GM12878 (cell line): ENCODE results near the gene MGAT4C. TPM values are rescaled to one million over a fixed set of nuclear protein-coding genes. Genes with fewer than 3 reads are reported as not detected.
"Not testable (repeated sequence)": the region's sequence is repeated elsewhere in the genome, so short reads cannot be mapped to it uniquely, and the experiment has no call there.

Experiments
- ATAC-seq: fragments of 200-7000 bp; cut with Tn5 transposase; 3 replicates; pipeline ENCODE4 v1.9.1; 2020; ENCODE audit warnings: mild to moderate bottlenecking, moderate library complexity
- BruUV-seq: library from RNA; stranded (reverse); fragments of 400-500 nt; replicated peaks from 2 replicates; lab custom pipeline; 2021; lab: Mats Ljungman, UMichigan
- CTCF ChIA-PET: fragments of 300-600 bp; sonication (Branson Sonifier 250); formaldehyde crosslinking; extraction: SDS; loops from one replicate; lab custom pipeline; 2021; ENCODE audit warnings: inconsistent platforms; lab: Yijun Ruan, JAX
- POLR2A ChIA-PET: fragments of 350-600 bp; formaldehyde crosslinking; extraction: SDS; loops from one replicate; lab custom pipeline; 2021; ENCODE audit warnings: inconsistent platforms; lab: Charles Lee
- RAD21 ChIA-PET: fragments of 300-600 bp; sonication (Branson Sonifier 250); formaldehyde crosslinking; loops from one replicate; lab custom pipeline; 2023; ENCODE audit warnings: antibody characterized with exemption; ENCODE audit not compliant: unreplicated experiment; lab: Charles Lee
- SMC1A ChIA-PET: fragments of 300-600 bp; sonication (Branson Sonifier 250); formaldehyde crosslinking; loops from one replicate; lab custom pipeline; 2023; ENCODE audit not compliant: unreplicated experiment, uncharacterized antibody; lab: Charles Lee
- DNase-seq: peaks from one replicate; pipeline ENCODE4 v3.0.0-alpha.2; 2011; ENCODE audit warnings: low read depth, low spot score
- FAIRE-seq: peaks from 3 replicates; lab custom pipeline; 2011; peaks lifted over from hg19 to GRCh38; lab: Jason Lieb, UNC
- H2AFZ ChIP-seq: 2 replicates; pipeline ENCODE4 v1.6.0; 2011; ENCODE audit warnings: low read depth, low read length, control low read depth; ENCODE audit not compliant: control insufficient read depth
- H3K27ac ChIP-seq: 2 replicates; pipeline ENCODE4 v1.5.1; 2011; ENCODE audit warnings: control low read depth; ENCODE audit not compliant: control insufficient read depth, insufficient read depth
- H3K27me3 ChIP-seq, 2 experiments: replicated peaks in 1 of 2; 2 replicates each; pipeline versions ENCODE4 v1.6.0 to v1.6.1; 2011; ENCODE audit warnings: low read length in 1 of 2; ENCODE audit not compliant: control insufficient read depth in 2 of 2, insufficient read depth in 2 of 2
- H3K36me3 ChIP-seq, 2 experiments: 2 replicates each; pipeline ENCODE4 v1.5.1; 2011; ENCODE audit warnings: low read length in 1 of 2; ENCODE audit not compliant: control insufficient read depth in 2 of 2, insufficient read depth in 2 of 2
- H3K4me1 ChIP-seq: 2 replicates; pipeline ENCODE4 v1.6.1; 2011; ENCODE audit warnings: mild to moderate bottlenecking, low read length, moderate library complexity, mixed read lengths; ENCODE audit not compliant: control insufficient read depth, insufficient read depth
- H3K4me2 ChIP-seq: 2 replicates; pipeline ENCODE4 v1.6.0; 2011; ENCODE audit warnings: control low read depth; ENCODE audit not compliant: control insufficient read depth, insufficient read depth
- H3K4me3 ChIP-seq: fragments of 200-600 bp; sonication (generic); 2 replicates; pipeline ENCODE4 v1.5.1; 2016
- H3K79me2 ChIP-seq: 2 replicates; pipeline ENCODE4 v1.6.0; 2011; ENCODE audit warnings: low read length; ENCODE audit not compliant: control insufficient read depth, insufficient read depth
- H3K9ac ChIP-seq: 2 replicates; pipeline ENCODE4 v1.8.0; 2011; ENCODE audit warnings: low read length, control low read depth, mixed read lengths; ENCODE audit not compliant: control insufficient read depth, insufficient read depth
- H3K9me3 ChIP-seq: replicated peaks from 3 replicates; pipeline ENCODE4 v1.5.1; 2011; ENCODE audit warnings: mild to moderate bottlenecking, low read length; ENCODE audit not compliant: control insufficient read depth, insufficient read depth
- H4K20me1 ChIP-seq: 2 replicates; pipeline ENCODE4 v1.6.0; 2011; ENCODE audit not compliant: control insufficient read depth, insufficient read depth
- CBX3 ChIP-seq: fragments of 200-600 bp; sonication (generic); IDR thresholded peaks from 2 replicates; pipeline ENCODE4 v1.6.1; 2016; ENCODE audit warnings: low read depth, borderline replicate concordance
- SMC3 ChIP-seq: IDR thresholded peaks from 2 replicates; pipeline ENCODE4 v1.6.1; 2011; ENCODE audit warnings: low read length, improper control_type of control experiment, borderline replicate concordance
- SREBF2 ChIP-seq: IDR thresholded peaks from 2 replicates; pipeline ENCODE4 v1.6.1; 2012; ENCODE audit warnings: mild to moderate bottlenecking, low read length
- USF1 ChIP-seq: IDR thresholded peaks from 2 replicates; pipeline ENCODE4 v1.6.1; 2011; ENCODE audit warnings: borderline replicate concordance, low read depth, mild to moderate bottlenecking, moderate library complexity, mixed read lengths, low read length; ENCODE audit not compliant: insufficient read depth; ENCODE audit errors: extremely low read length
- ZNF384 ChIP-seq: IDR thresholded peaks from 2 replicates; pipeline ENCODE4 v1.6.1; 2012; ENCODE audit warnings: low read depth, mild to moderate bottlenecking, low read length, improper control_type of control experiment, borderline replicate concordance
- WGBS: methylation state at CpG from one replicate; pipeline ENCODE4 v1.1.6; 2016; ENCODE audit warnings: low lambda C conversion rate; ENCODE audit not compliant: insufficient replicate concordance, insufficient coverage; ENCODE audit errors: missing lambda C conversion rate; 5-methylcytosine and 5-hydroxymethylcytosine counted together
- in situ Hi-C: fragments of 300-500 bp; cut with MboI; formaldehyde crosslinking; loops from 9 replicates; pipeline ENCODE4 v1.14.3; 2018; ENCODE audit warnings: mixed read lengths
- intact Hi-C: fragments of 100-400 bp; cut with micrococcal nuclease; formaldehyde crosslinking; loops from one replicate; pipeline ENCODE4 v1.14.2; 2022; ENCODE audit not compliant: unreplicated experiment
- polyA plus RNA-seq, 11 experiments: library from polyadenylated mRNA; depleted of rRNA in 4 of 11; unstranded in 6 of 11; stranded (reverse) in 5 of 11; fragments of >200 nt; fragmentation: Nextera tagmentation in 4 of 11; fragmentation: Illumina TruSeq in 1 of 11; extraction: Ambion mirVana in 4 of 11; extraction: Trizol in 1 of 11; gene quantifications; 1 replicate in 1 of 11; 2 replicates in 10 of 11; pipeline versions ENCODE4 v1.2.1 to v1.2.3, GENCODE V29; 2011 to 2016; ENCODE audit warnings: inconsistent platforms in 2 of 11, missing spikeins in 2 of 11, low read depth in 1 of 11
- total RNA-seq, 4 experiments: library from RNA; depleted of rRNA in 3 of 4; stranded (reverse); fragments of >200 nt in 3 of 4; fragmentation: Illumina TruSeq in 1 of 4; extraction: Trizol in 1 of 4; gene quantifications; 2 replicates each; pipeline versions ENCODE4 v1.2.1 to v1.2.3, GENCODE V29; 2013 to 2021

Gene MGAT4C
- total and polyA plus RNA-seq, 10 of the 15 experiments (the other 5 are each of a cell fraction or from before 2014, with no cell fraction given): not detected

DNA sequence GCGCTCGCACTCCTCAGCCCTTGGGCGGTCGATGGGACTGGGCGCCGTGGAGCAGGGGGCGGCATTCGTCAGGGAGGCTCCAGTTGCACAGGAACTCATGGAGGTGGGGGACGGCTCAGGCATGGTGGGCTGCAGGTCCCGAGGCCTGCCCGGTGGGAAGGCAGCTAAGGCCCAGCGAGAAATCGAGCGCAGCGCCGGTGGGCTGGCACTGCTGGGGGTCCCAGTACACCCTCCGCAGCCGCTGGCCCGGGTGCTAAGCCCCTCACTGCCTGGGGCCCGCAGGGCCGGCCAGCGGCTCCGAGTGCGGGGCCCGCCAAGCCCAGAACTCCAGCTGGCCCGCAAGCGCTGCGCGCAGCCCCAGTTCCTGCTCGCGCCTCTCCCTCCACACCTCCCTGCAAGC lies 40.2 kb upstream of the MGAT4C start:
- H3K27me3 ChIP-seq, intact Hi-C loops, H3K4me2 ChIP-seq, H3K9ac ChIP-seq, H3K4me3 ChIP-seq, H4K20me1 ChIP-seq, H3K36me3 ChIP-seq, CTCF ChIA-PET, ATAC-seq, SMC1A ChIA-PET, BruUV-seq, POLR2A ChIA-PET, DNase-seq, H3K27ac ChIP-seq, in situ Hi-C loops, RAD21 ChIA-PET, H2AFZ ChIP-seq, FAIRE-seq, H3K9me3 ChIP-seq, H3K79me2 ChIP-seq, H3K4me1 ChIP-seq: not testable (repeated sequence)
- 73% methylated on average over 15 of the region's 31 CpGs for WGBS

DNA sequence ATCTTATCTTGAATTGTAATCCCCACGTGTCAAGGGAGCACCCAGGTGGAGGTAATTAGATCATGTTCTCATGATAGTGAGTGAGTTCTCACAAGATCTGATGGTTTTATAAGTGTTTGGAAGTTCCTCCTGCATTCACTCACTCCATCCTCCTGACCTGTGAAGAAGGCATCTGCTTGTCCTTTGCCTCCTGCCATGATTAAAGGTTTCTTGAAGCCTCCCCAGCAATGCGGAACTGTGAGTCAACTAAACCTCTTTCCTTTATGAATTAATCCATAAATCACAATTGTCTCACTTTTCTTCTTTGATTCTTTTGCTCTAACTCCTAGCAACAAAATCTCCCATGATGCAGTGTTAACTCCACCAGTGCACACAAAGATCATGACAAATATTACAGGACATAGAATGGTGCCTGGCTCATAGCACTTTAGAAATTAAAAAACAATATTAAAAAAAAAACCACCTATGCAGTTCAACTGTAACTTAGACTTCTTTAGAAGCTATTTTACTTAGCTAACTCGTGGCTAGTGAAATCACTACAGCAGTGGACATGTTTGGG lies 37.6 kb upstream of the MGAT4C start:
- no peak overlapping the region for H2AFZ ChIP-seq
- intact Hi-C loops (no loop called here), in situ Hi-C loops (no loop called here)
- DNase-seq: no peak
- no peak for ATAC-seq
- no peak overlapping the region for H3K4me3 ChIP-seq
- no peaks in the 10 kb centered on the region for H3K27me3 ChIP-seq
- no peaks in the 10 kb centered on the region for H3K79me2 ChIP-seq
- no peak for FAIRE-seq
- no peaks in the 10 kb centered on the region for H3K9me3 ChIP-seq
- H3K9ac ChIP-seq: no peak overlapping the region
- 18% methylated on average over 3 of the region's 3 CpGs for WGBS
- RAD21 ChIA-PET: no interaction called here
- SMC1A ChIA-PET: no interaction called here
- H3K4me2 ChIP-seq: no peak overlapping the region
- no peaks in the 10 kb centered on the region for H3K36me3 ChIP-seq
- no peak overlapping the region for H3K27ac ChIP-seq
- BruUV-seq: no TSS peak
- H3K4me1 ChIP-seq: no peaks in the 10 kb centered on the region
- POLR2A ChIA-PET: no interaction called here
- no peaks in the 10 kb centered on the region for H4K20me1 ChIP-seq
- CTCF ChIA-PET: no interaction called here
- TF ChIP-seq SMC3: no peak
- TF ChIP-seq USF1: no peak
- no peak for TF ChIP-seq ZNF384
- no peak for TF ChIP-seq SREBF2
- TF ChIP-seq CBX3: no peak
